Measurements from ENCODE around the gene VPS26A. TPM values are rescaled to one million over a fixed set of nuclear protein-coding genes. Genes with fewer than 3 reads are reported as not detected.
"Not testable (repeated sequence)": the region's sequence is repeated elsewhere in the genome, so short reads cannot be mapped to it uniquely, and the experiment has no call there.

VPS26A gene
- polyA plus RNA-seq, 2 donors, result 25.5 to 33.1 TPM

DNA sequence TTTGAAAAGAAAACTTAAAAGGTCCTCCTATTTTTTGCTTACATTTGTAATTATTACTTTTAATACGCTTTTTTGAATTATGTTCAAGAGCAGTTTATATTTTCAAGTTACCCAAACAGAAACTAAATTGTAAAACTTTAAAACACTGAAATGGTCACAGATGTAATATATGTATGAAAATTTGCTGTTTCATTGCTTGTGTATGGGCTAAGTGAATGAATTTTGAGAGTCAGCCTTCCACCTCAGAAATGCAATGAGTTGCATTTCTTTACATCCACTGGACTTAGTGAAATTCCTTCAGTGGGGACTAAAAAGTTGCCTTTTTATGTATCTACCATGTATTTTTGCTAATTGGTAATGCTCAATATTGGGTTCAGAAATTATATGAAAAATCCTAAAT, 1.6 kb downstream of the VPS26A start:
- Histone ChIP-seq H3K36me3 (ENCODE audit: control insufficient read depth in 2 of 2, insufficient read depth in 2 of 2, low read length in 1 of 2) (no peaks in the 10 kb centered on the region), H3K4me1 (ENCODE audit: control insufficient read depth in 2 of 2, insufficient read depth in 2 of 2, low read length in 1 of 2) (no peaks in the 10 kb centered on the region), H3K27me3 (ENCODE audit: control insufficient read depth in 1 of 2, insufficient read depth in 2 of 2, low read length in 2 of 2) (no peaks in the 10 kb centered on the region), H3K9me3 (ENCODE audit: control insufficient read depth in 2 of 2, insufficient read depth in 1 of 2, low read depth in 1 of 2, low read length in 1 of 2) (no peaks in the 10 kb centered on the region), H3K27ac (ENCODE audit: low read depth in 2 of 2, low read length in 1 of 2) (no peak overlapping the region), H3K4me3 (ENCODE audit: low read depth in 1 of 2, low read length in 2 of 2) (peak overlapping the region in 1 of 2 donors; percentile 80)
- 44 to 49% methylated on average over 1 of the region's 1 CpG for WGBS, 2 donors

GRCh38 chr10:69130251-69130650, 6.3 kb downstream of the VPS26A start:
- Histone ChIP-seq H3K27me3 (ENCODE audit: control insufficient read depth in 1 of 2, insufficient read depth in 2 of 2, low read length in 2 of 2) (no peaks in the 10 kb centered on the region), H3K4me1 (ENCODE audit: control insufficient read depth in 2 of 2, insufficient read depth in 2 of 2, low read length in 1 of 2) (no peaks in the 10 kb centered on the region)
- 36 to 41% methylated on average over 2 of the region's 2 CpGs for WGBS, 2 donors

GRCh38 chr10:69139961-69140360, 16.0 kb downstream of the VPS26A start:
- Histone ChIP-seq H3K9me3 (ENCODE audit: control insufficient read depth in 2 of 2, insufficient read depth in 1 of 2, low read depth in 1 of 2, low read length in 1 of 2) (no peaks in the 10 kb centered on the region), H3K27me3 (ENCODE audit: control insufficient read depth in 1 of 2, insufficient read depth in 2 of 2, low read length in 2 of 2) (no peaks in the 10 kb centered on the region), H3K36me3 (ENCODE audit: control insufficient read depth in 2 of 2, insufficient read depth in 2 of 2, low read length in 1 of 2) (peaks cover 0 to 3% of the 10 kb centered on the region in 2 donors), H3K4me1 (ENCODE audit: control insufficient read depth in 2 of 2, insufficient read depth in 2 of 2, low read length in 1 of 2) (no peaks in the 10 kb centered on the region), H3K4me3 (ENCODE audit: low read depth in 1 of 2, low read length in 2 of 2) (no peak overlapping the region), H3K27ac (ENCODE audit: low read depth in 2 of 2, low read length in 1 of 2) (no peak overlapping the region)
- 96 to 98% methylated on average over 2 of the region's 2 CpGs for WGBS, 2 donors

More at GRCh38 chr10:69130251-69130650, 6.3 kb downstream of the VPS26A start:
- no peak overlapping the region for H3K27ac ChIP-seq (ENCODE audit: low read depth in 2 of 2, low read length in 1 of 2)
- no peaks in the 10 kb centered on the region for H3K36me3 ChIP-seq (ENCODE audit: control insufficient read depth in 2 of 2, insufficient read depth in 2 of 2, low read length in 1 of 2)
- H3K4me3 ChIP-seq (ENCODE audit: low read depth in 1 of 2, low read length in 2 of 2), result no peak overlapping the region
- H3K9me3 ChIP-seq (ENCODE audit: control insufficient read depth in 2 of 2, insufficient read depth in 1 of 2, low read depth in 1 of 2, low read length in 1 of 2), result no peaks in the 10 kb centered on the region

DNA sequence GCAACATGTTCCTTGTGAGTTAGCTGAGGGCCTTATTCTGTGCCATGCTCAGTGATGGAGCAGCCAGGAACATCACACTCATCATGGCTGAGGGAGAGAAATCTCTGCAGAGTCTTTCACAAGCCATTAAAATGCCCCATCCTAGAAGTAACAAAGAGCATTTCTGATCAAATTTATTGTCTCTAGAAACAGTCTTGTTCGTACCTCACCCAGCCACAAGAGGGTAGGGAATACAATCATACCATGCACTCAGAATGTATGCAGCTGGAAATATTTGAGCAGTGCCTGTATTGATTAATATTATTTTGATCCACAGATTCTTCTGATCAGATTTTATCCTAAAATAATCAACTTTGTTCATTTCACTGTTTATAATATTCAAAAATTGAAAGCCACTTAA, 17.3 kb downstream of the VPS26A start:
- H3K9me3 ChIP-seq (ENCODE audit: control insufficient read depth in 2 of 2, insufficient read depth in 1 of 2, low read depth in 1 of 2, low read length in 1 of 2), result no peaks in the 10 kb centered on the region
- H3K36me3 ChIP-seq (ENCODE audit: control insufficient read depth in 2 of 2, insufficient read depth in 2 of 2, low read length in 1 of 2), result peaks cover 0 to 1% of the 10 kb centered on the region in 2 donors
- WGBS, 2 donors, result 84 to 88% methylated on average over 1 of the region's 1 CpG
- H3K4me3 ChIP-seq (ENCODE audit: low read depth in 1 of 2, low read length in 2 of 2), result no peak overlapping the region
- no peaks in the 10 kb centered on the region for H3K27me3 ChIP-seq (ENCODE audit: control insufficient read depth in 1 of 2, insufficient read depth in 2 of 2, low read length in 2 of 2)
- H3K4me1 ChIP-seq (ENCODE audit: control insufficient read depth in 2 of 2, insufficient read depth in 2 of 2, low read length in 1 of 2), result no peaks in the 10 kb centered on the region
- no peak overlapping the region for H3K27ac ChIP-seq (ENCODE audit: low read depth in 2 of 2, low read length in 1 of 2)

- H3K9me3 ChIP-seq (ENCODE audit: control insufficient read depth in 2 of 2, insufficient read depth in 1 of 2, low read depth in 1 of 2, low read length in 1 of 2); H3K27ac ChIP-seq (ENCODE audit: low read depth in 2 of 2, low read length in 1 of 2); H3K27me3 ChIP-seq (ENCODE audit: control insufficient read depth in 1 of 2, insufficient read depth in 2 of 2, low read length in 2 of 2); H3K4me3 ChIP-seq (ENCODE audit: low read depth in 1 of 2, low read length in 2 of 2); H3K4me1 ChIP-seq (ENCODE audit: control insufficient read depth in 2 of 2, insufficient read depth in 2 of 2, low read length in 1 of 2); H3K36me3 ChIP-seq (ENCODE audit: control insufficient read depth in 2 of 2, insufficient read depth in 2 of 2, low read length in 1 of 2): not testable (repeated sequence)
- 93 to 100% methylated on average over 2 to 3 of the region's 3 CpGs for WGBS, 2 donors
Measured at GRCh38 chr10:69142074-69142473, 18.1 kb downstream of the VPS26A start.

- no peaks in the 10 kb centered on the region for H3K4me1 ChIP-seq (ENCODE audit: control insufficient read depth in 2 of 2, insufficient read depth in 2 of 2, low read length in 1 of 2)
- H3K27ac ChIP-seq (ENCODE audit: low read depth in 2 of 2, low read length in 1 of 2), result no peak overlapping the region
- H3K4me3 ChIP-seq (ENCODE audit: low read depth in 1 of 2, low read length in 2 of 2), result no peak overlapping the region
- WGBS, 2 donors, result 56 to 61% methylated on average over 3 of the region's 3 CpGs
- H3K9me3 ChIP-seq (ENCODE audit: control insufficient read depth in 2 of 2, insufficient read depth in 1 of 2, low read depth in 1 of 2, low read length in 1 of 2), result no peaks in the 10 kb centered on the region
- H3K36me3 ChIP-seq (ENCODE audit: control insufficient read depth in 2 of 2, insufficient read depth in 2 of 2, low read length in 1 of 2), result no peaks in the 10 kb centered on the region
- no peaks in the 10 kb centered on the region for H3K27me3 ChIP-seq (ENCODE audit: control insufficient read depth in 1 of 2, insufficient read depth in 2 of 2, low read length in 2 of 2)
Measured at GRCh38 chr10:69142983-69143382, 19.0 kb downstream of the VPS26A start.

- no peak overlapping the region for H3K4me3 ChIP-seq (ENCODE audit: low read depth in 1 of 2, low read length in 2 of 2)
- H3K9me3 ChIP-seq (ENCODE audit: control insufficient read depth in 2 of 2, insufficient read depth in 1 of 2, low read depth in 1 of 2, low read length in 1 of 2), result no peaks in the 10 kb centered on the region
- H3K36me3 ChIP-seq (ENCODE audit: control insufficient read depth in 2 of 2, insufficient read depth in 2 of 2, low read length in 1 of 2), result no peaks in the 10 kb centered on the region
- no peaks in the 10 kb centered on the region for H3K4me1 ChIP-seq (ENCODE audit: control insufficient read depth in 2 of 2, insufficient read depth in 2 of 2, low read length in 1 of 2)
- no peaks in the 10 kb centered on the region for H3K27me3 ChIP-seq (ENCODE audit: control insufficient read depth in 1 of 2, insufficient read depth in 2 of 2, low read length in 2 of 2)
- WGBS, 2 donors, result 93 to 97% methylated on average over 1 of the region's 1 CpG
- no peak overlapping the region for H3K27ac ChIP-seq (ENCODE audit: low read depth in 2 of 2, low read length in 1 of 2)
Measured at GRCh38 chr10:69145329-69145728, 21.4 kb downstream of the VPS26A start.

- H3K27me3 ChIP-seq (ENCODE audit: control insufficient read depth in 1 of 2, insufficient read depth in 2 of 2, low read length in 2 of 2), result no peaks in the 10 kb centered on the region
- WGBS, 2 donors, result 97 to 98% methylated on average over 8 of the region's 8 CpGs
- H3K4me3 ChIP-seq (ENCODE audit: low read depth in 1 of 2, low read length in 2 of 2), result no peak overlapping the region
- no peak overlapping the region for H3K27ac ChIP-seq (ENCODE audit: low read depth in 2 of 2, low read length in 1 of 2)
- no peaks in the 10 kb centered on the region for H3K36me3 ChIP-seq (ENCODE audit: control insufficient read depth in 2 of 2, insufficient read depth in 2 of 2, low read length in 1 of 2)
- H3K4me1 ChIP-seq (ENCODE audit: control insufficient read depth in 2 of 2, insufficient read depth in 2 of 2, low read length in 1 of 2), result no peaks in the 10 kb centered on the region
- no peaks in the 10 kb centered on the region for H3K9me3 ChIP-seq (ENCODE audit: control insufficient read depth in 2 of 2, insufficient read depth in 1 of 2, low read depth in 1 of 2, low read length in 1 of 2)
Measured at GRCh38 chr10:69145864-69146263, 21.9 kb downstream of the VPS26A start.

- no peak overlapping the region for H3K4me3 ChIP-seq (ENCODE audit: low read depth in 1 of 2, low read length in 2 of 2)
- no peaks in the 10 kb centered on the region for H3K4me1 ChIP-seq (ENCODE audit: control insufficient read depth in 2 of 2, insufficient read depth in 2 of 2, low read length in 1 of 2)
- no peaks in the 10 kb centered on the region for H3K36me3 ChIP-seq (ENCODE audit: control insufficient read depth in 2 of 2, insufficient read depth in 2 of 2, low read length in 1 of 2)
- H3K9me3 ChIP-seq (ENCODE audit: control insufficient read depth in 2 of 2, insufficient read depth in 1 of 2, low read depth in 1 of 2, low read length in 1 of 2), result no peaks in the 10 kb centered on the region
- 16 to 29% methylated on average over 2 of the region's 2 CpGs for WGBS, 2 donors
- H3K27ac ChIP-seq (ENCODE audit: low read depth in 2 of 2, low read length in 1 of 2), result no peak overlapping the region
- no peaks in the 10 kb centered on the region for H3K27me3 ChIP-seq (ENCODE audit: control insufficient read depth in 1 of 2, insufficient read depth in 2 of 2, low read length in 2 of 2)
Measured at GRCh38 chr10:69146759-69147158, 22.8 kb downstream of the VPS26A start.

DNA sequence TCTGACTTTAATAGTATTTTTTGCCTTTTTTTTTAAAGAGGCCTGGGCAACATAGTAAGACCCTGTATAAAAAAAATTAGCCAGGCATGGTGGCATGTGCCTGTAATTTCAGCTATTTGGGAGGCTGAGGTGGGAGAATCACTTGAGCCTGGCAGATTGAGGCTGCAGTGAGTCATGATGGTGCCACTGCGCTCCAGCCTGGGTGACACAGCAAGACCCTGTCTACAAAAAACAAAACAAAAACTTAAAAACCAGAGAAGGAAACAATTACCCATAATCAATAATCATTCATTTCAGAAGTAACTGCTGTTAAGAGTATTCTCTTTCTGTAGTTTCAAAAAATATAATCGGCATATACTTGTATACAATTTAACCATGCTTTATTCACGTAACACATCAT, 28.0 kb downstream of the VPS26A start:
- no peak overlapping the region for H3K4me3 ChIP-seq (ENCODE audit: low read depth in 1 of 2, low read length in 2 of 2)
- H3K9me3 ChIP-seq (ENCODE audit: control insufficient read depth in 2 of 2, insufficient read depth in 1 of 2, low read depth in 1 of 2, low read length in 1 of 2), result no peaks in the 10 kb centered on the region
- H3K36me3 ChIP-seq (ENCODE audit: control insufficient read depth in 2 of 2, insufficient read depth in 2 of 2, low read length in 1 of 2), result no peaks in the 10 kb centered on the region
- 91 to 95% methylated on average over 3 of the region's 3 CpGs for WGBS, 2 donors
- H3K27me3 ChIP-seq (ENCODE audit: control insufficient read depth in 1 of 2, insufficient read depth in 2 of 2, low read length in 2 of 2), result no peaks in the 10 kb centered on the region
- no peaks in the 10 kb centered on the region for H3K4me1 ChIP-seq (ENCODE audit: control insufficient read depth in 2 of 2, insufficient read depth in 2 of 2, low read length in 1 of 2)
- H3K27ac ChIP-seq (ENCODE audit: low read depth in 2 of 2, low read length in 1 of 2), result no peak overlapping the region
